Measurements from ENCODE around the gene SOX10. TPM values are rescaled to one million over a fixed set of nuclear protein-coding genes. Genes with fewer than 3 reads are reported as not detected.
A peak's percentile ranks its signal among the peaks of the same experiment; 100 is the strongest.
"Not testable (repeated sequence)": the region's sequence is repeated elsewhere in the genome, so short reads cannot be mapped to it uniquely, and the experiment has no call there.

The SOX10 gene
- total and polyA plus RNA-seq, 4 donors: 0.08 to 5.9 (median 2.6) TPM; not detected in 1

DNA sequence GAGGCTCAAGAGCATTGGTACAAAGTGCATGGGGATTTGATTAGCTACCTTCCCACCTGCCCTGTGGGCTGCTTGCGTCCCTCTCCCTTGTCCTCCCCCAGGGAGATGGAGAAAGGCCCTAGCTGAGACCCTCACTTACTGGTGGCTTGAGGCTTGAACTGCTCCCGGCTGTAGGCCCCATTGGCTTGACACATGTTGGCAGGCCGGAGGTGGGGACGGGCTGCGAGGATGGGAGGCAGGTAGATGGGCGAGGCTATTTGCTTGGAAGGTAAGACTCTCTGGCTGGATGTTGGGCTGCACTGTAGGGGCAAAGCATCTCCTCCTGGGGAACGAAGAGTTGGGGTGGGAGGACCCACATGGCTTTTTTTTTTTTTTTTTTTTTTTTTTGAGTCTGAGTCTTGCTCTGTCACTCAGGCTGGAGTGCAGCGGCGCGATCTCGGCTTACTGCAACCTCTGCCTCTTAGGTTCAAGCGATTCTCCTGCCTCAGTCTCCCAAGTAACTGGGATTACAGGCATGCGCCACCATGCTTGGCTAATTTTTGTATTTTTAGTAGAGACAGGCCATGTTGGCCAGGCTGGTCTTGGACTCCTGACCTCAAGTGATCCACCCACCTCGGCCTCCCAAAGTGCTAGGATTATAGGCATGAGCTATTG is 37.1 kb downstream of the SOX10 start:
- 93 to 94% methylated on average over 14 of the region's 14 CpGs for WGBS, 2 donors
- H3K27me3 ChIP-seq (ENCODE audit: control insufficient read depth in 1 of 2, insufficient read depth in 2 of 2, low read length in 1 of 2); ATAC-seq (ENCODE audit: low FRiP score); H3K36me3 ChIP-seq (ENCODE audit: control insufficient read depth in 1 of 2, insufficient read depth in 2 of 2, low read length in 1 of 2); H3K9me3 ChIP-seq (ENCODE audit: control insufficient read depth, low read length); H3K27ac ChIP-seq (ENCODE audit: low read depth in 1 of 2, low read length in 2 of 2); H3K4me3 ChIP-seq (ENCODE audit: low read length in 2 of 2); intact Hi-C loops (cut with DNase I); H3K4me1 ChIP-seq (ENCODE audit: control insufficient read depth in 1 of 2, insufficient read depth in 2 of 2, low read length in 2 of 2); DNase-seq: not testable (repeated sequence)

DNA sequence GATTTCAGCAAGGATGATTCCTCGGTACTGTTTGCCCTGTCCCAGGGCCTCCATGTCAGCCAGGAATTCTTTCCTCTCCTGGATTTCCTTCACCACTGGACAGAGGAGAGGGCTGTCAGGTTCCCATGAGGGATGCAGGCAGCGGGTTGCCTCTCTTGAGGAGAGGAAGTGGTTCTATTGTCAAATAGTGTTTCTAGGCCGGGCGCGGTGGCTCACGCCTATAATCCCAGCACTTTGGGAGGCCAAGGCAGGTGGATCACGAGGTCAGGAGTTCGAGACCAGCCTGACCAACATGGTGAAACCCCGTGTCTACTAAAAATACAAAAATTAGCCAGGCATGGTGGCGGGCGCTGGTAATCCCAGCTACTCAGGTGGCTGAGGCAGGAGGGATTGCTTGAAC is 39.9 kb downstream of the SOX10 start:
- intact Hi-C loops (cut with DNase I); H3K4me1 ChIP-seq (ENCODE audit: control insufficient read depth in 1 of 2, insufficient read depth in 2 of 2, low read length in 2 of 2); H3K27ac ChIP-seq (ENCODE audit: low read depth in 1 of 2, low read length in 2 of 2); H3K4me3 ChIP-seq (ENCODE audit: low read length in 2 of 2); DNase-seq; H3K9me3 ChIP-seq (ENCODE audit: control insufficient read depth, low read length); H3K36me3 ChIP-seq (ENCODE audit: control insufficient read depth in 1 of 2, insufficient read depth in 2 of 2, low read length in 1 of 2); H3K27me3 ChIP-seq (ENCODE audit: control insufficient read depth in 1 of 2, insufficient read depth in 2 of 2, low read length in 1 of 2); ATAC-seq (ENCODE audit: low FRiP score): not testable (repeated sequence)
- WGBS, 2 donors: 94% methylated on average over 11 of the region's 11 CpGs

DNA sequence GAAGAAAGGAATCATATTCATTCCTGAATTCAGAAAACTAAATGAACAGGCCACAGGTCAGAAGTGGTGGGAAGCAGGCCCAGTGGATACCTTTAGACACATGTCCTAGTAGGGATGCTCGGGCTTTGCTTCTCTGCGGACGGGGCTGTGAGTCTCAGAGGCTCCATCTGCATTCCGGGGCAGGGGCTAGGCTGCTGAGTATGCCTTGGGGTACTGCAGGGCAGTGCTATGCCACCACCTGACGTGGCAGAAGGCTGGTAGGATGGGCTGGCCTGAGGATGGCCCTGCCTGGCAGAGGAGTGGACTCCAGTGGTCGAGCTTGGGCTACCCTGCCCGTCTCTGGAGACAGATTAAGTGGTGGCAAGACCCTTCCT is 40.5 kb downstream of the SOX10 start:
- ATAC-seq (ENCODE audit: low FRiP score) (no peak), DNase-seq (no peak)
- Histone ChIP-seq H3K4me3 (ENCODE audit: low read length in 2 of 2) (no peak overlapping the region), H3K9me3 (ENCODE audit: control insufficient read depth, low read length) (no peaks in the 10 kb centered on the region), H3K4me1 (ENCODE audit: control insufficient read depth in 1 of 2, insufficient read depth in 2 of 2, low read length in 2 of 2) (no peaks in the 10 kb centered on the region), H3K27me3 (ENCODE audit: control insufficient read depth in 1 of 2, insufficient read depth in 2 of 2, low read length in 1 of 2) (no peaks in the 10 kb centered on the region), H3K27ac (ENCODE audit: low read depth in 1 of 2, low read length in 2 of 2) (no peak overlapping the region), H3K36me3 (ENCODE audit: control insufficient read depth in 1 of 2, insufficient read depth in 2 of 2, low read length in 1 of 2) (no peaks in the 10 kb centered on the region)
- WGBS, 2 donors: 91 to 94% methylated on average over 7 of the region's 7 CpGs
- intact Hi-C loops (cut with DNase I): no loop called here

- intact Hi-C loops (cut with DNase I): no loop called here
- no peaks in the 10 kb centered on the region for H3K27me3 ChIP-seq (ENCODE audit: control insufficient read depth in 1 of 2, insufficient read depth in 2 of 2, low read length in 1 of 2)
- no peak overlapping the region for H3K27ac ChIP-seq (ENCODE audit: low read depth in 1 of 2, low read length in 2 of 2)
- H3K36me3 ChIP-seq (ENCODE audit: control insufficient read depth in 1 of 2, insufficient read depth in 2 of 2, low read length in 1 of 2): no peaks in the 10 kb centered on the region
- H3K4me3 ChIP-seq (ENCODE audit: low read length in 2 of 2): no peak overlapping the region
- no peaks in the 10 kb centered on the region for H3K4me1 ChIP-seq (ENCODE audit: control insufficient read depth in 1 of 2, insufficient read depth in 2 of 2, low read length in 2 of 2)
- 88 to 89% methylated on average over 12 of the region's 12 CpGs for WGBS, 2 donors
- DNase-seq: no peak
- no peak for ATAC-seq (ENCODE audit: low FRiP score)
- no peaks in the 10 kb centered on the region for H3K9me3 ChIP-seq (ENCODE audit: control insufficient read depth, low read length)
Measured at GRCh38 chr22:37943136-37943824, 41.1 kb downstream of the SOX10 start.

GRCh38 chr22:37942133-37942532 is 42.2 kb downstream of the SOX10 start:
- intact Hi-C loops (cut with DNase I): no loop called here
- Histone ChIP-seq H3K4me3 (ENCODE audit: low read length in 2 of 2) (no peak overlapping the region), H3K27ac (ENCODE audit: low read depth in 1 of 2, low read length in 2 of 2) (no peak overlapping the region), H3K27me3 (ENCODE audit: control insufficient read depth in 1 of 2, insufficient read depth in 2 of 2, low read length in 1 of 2) (no peaks in the 10 kb centered on the region), H3K4me1 (ENCODE audit: control insufficient read depth in 1 of 2, insufficient read depth in 2 of 2, low read length in 2 of 2) (no peaks in the 10 kb centered on the region), H3K36me3 (ENCODE audit: control insufficient read depth in 1 of 2, insufficient read depth in 2 of 2, low read length in 1 of 2) (peaks cover 0 to 3% of the 10 kb centered on the region in 2 donors), H3K9me3 (ENCODE audit: control insufficient read depth, low read length) (no peaks in the 10 kb centered on the region)
- DNase-seq: no peak
- WGBS, 2 donors: 95% methylated on average over 8 of the region's 8 CpGs
- no peak for ATAC-seq (ENCODE audit: low FRiP score)

GRCh38 chr22:37940698-37941376 is 43.5 kb downstream of the SOX10 start:
- WGBS, 2 donors: 80 to 83% methylated on average over 12 of the region's 12 CpGs
- H3K4me1 ChIP-seq (ENCODE audit: control insufficient read depth in 1 of 2, insufficient read depth in 2 of 2, low read length in 2 of 2): no peaks in the 10 kb centered on the region
- peak; percentile 14 for ATAC-seq (ENCODE audit: low FRiP score)
- DNase-seq: no peak
- H3K36me3 ChIP-seq (ENCODE audit: control insufficient read depth in 1 of 2, insufficient read depth in 2 of 2, low read length in 1 of 2): peaks cover 0 to 3% of the 10 kb centered on the region in 2 donors
- no peak overlapping the region for H3K4me3 ChIP-seq (ENCODE audit: low read length in 2 of 2)
- no peak overlapping the region for H3K27ac ChIP-seq (ENCODE audit: low read depth in 1 of 2, low read length in 2 of 2)
- no peaks in the 10 kb centered on the region for H3K27me3 ChIP-seq (ENCODE audit: control insufficient read depth in 1 of 2, insufficient read depth in 2 of 2, low read length in 1 of 2)
- H3K9me3 ChIP-seq (ENCODE audit: control insufficient read depth, low read length): no peaks in the 10 kb centered on the region
- intact Hi-C loops (cut with DNase I): no loop called here

GRCh38 chr22:37933711-37934376 is 50.5 kb downstream of the SOX10 start:
- H3K27ac ChIP-seq (ENCODE audit: low read depth in 1 of 2, low read length in 2 of 2): peak overlapping the region in 1 of 2 donors; percentile 60
- no peak overlapping the region for H3K4me3 ChIP-seq (ENCODE audit: low read length in 2 of 2)
- peaks cover 0 to 3% of the 10 kb centered on the region in 2 donors for H3K36me3 ChIP-seq (ENCODE audit: control insufficient read depth in 1 of 2, insufficient read depth in 2 of 2, low read length in 1 of 2)
- 1 to 3% methylated on average over 13 of the region's 13 CpGs for WGBS, 2 donors
- peak; percentile 96 for ATAC-seq (ENCODE audit: low FRiP score)
- intact Hi-C loops (cut with DNase I): loop anchor here (5.0 to 10.0 kb wide), 4 partner anchors 42 to 119 kb away; partner anchors contain the start of gene GALR3 (in 1 of the 2)
- H3K9me3 ChIP-seq (ENCODE audit: control insufficient read depth, low read length): no peaks in the 10 kb centered on the region
- H3K27me3 ChIP-seq (ENCODE audit: control insufficient read depth in 1 of 2, insufficient read depth in 2 of 2, low read length in 1 of 2): no peaks in the 10 kb centered on the region
- DNase-seq: peak; percentile 92 to 98
- no peaks in the 10 kb centered on the region for H3K4me1 ChIP-seq (ENCODE audit: control insufficient read depth in 1 of 2, insufficient read depth in 2 of 2, low read length in 2 of 2)

DNA sequence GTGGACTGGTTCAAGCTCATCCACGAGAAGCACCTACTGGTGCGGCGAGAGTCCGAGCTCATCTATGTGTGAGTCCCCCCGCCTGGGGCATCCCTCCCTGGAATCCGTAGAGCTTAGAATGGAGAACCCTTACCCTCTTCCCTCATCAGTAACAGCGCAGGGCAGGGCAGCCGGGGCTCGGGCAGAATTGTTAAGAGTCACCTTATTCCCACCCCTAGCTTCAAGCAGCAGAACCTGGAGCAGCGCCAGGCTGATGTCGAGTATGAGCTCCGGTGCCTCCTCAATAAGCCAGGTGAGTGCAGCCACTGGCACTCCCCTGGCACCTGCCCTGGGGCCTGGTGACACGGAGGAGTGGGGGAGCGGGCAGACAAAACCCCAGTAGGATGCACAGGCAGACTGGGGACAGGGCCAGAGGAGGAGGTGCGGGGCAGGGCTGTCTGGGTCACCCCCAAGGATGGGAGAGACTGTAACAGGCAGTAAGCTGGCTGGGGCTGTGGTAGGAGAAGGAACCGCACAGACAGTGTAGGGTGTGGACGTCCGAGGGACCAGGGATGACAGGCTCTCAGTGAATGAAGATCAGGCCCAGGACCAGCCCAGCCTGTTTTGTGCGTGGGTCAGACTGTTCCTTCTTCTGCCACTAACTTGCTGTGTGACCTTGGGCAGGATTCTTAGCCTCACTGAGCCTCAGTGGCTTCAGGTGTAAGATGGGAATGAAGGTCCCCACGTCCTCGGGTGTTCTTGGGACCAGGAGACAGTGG is 51.4 kb downstream of the SOX10 start:
- Histone ChIP-seq H3K4me1 (ENCODE audit: control insufficient read depth in 1 of 2, insufficient read depth in 2 of 2, low read length in 2 of 2) (no peaks in the 10 kb centered on the region), H3K27me3 (ENCODE audit: control insufficient read depth in 1 of 2, insufficient read depth in 2 of 2, low read length in 1 of 2) (no peaks in the 10 kb centered on the region), H3K4me3 (ENCODE audit: low read length in 2 of 2) (no peak overlapping the region), H3K9me3 (ENCODE audit: control insufficient read depth, low read length) (no peaks in the 10 kb centered on the region), H3K27ac (ENCODE audit: low read depth in 1 of 2, low read length in 2 of 2) (peak overlapping the region in 1 of 2 donors; percentile 60), H3K36me3 (ENCODE audit: control insufficient read depth in 1 of 2, insufficient read depth in 2 of 2, low read length in 1 of 2) (peaks cover 0 to 3% of the 10 kb centered on the region in 2 donors)
- ATAC-seq (ENCODE audit: low FRiP score): no peak
- 83 to 85% methylated on average over 21 of the region's 21 CpGs for WGBS, 2 donors
- no peak for DNase-seq
- intact Hi-C loops (cut with DNase I): loop anchor here (5.0 to 10.0 kb wide), 4 partner anchors 41 to 118 kb away; partner anchors contain the start of gene GALR3 (in 1 of the 2)
